ENCODE results near the gene EPHA10.
"Not testable (repeated sequence)": the region's sequence is repeated elsewhere in the genome, so short reads cannot be mapped to it uniquely, and the experiment has no call there.

Gene EPHA10

GRCh38 chr1:37771440-37771839, 6.5 kb upstream of the EPHA10 start:
- H3K9me3 ChIP-seq (ENCODE audit: control extremely low read depth in 1 of 5, control insufficient read depth in 4 of 5, insufficient read depth in 2 of 5, low read depth in 1 of 5, low read length in 4 of 5); H3K4me3 ChIP-seq (ENCODE audit: control insufficient read depth in 1 of 7, extremely low read depth in 1 of 7, insufficient read depth in 4 of 7, low read depth in 2 of 7, low read length in 6 of 7); H3K27ac ChIP-seq (ENCODE audit: insufficient read depth in 1 of 2, low read depth in 1 of 2, low read length in 2 of 2, poor library complexity in 1 of 2, severe bottlenecking in 2 of 2); CTCF ChIA-PET; POLR2A ChIA-PET; H3K4me1 ChIP-seq (ENCODE audit: control extremely low read depth in 1 of 4, control insufficient read depth in 4 of 4, insufficient read depth in 4 of 4, low read length in 3 of 4); H3K36me3 ChIP-seq (ENCODE audit: control insufficient read depth in 4 of 4, insufficient read depth in 4 of 4, low read length in 3 of 4); DNase-seq: not testable (repeated sequence)
- peaks cover 6 to 43% (median 21%) of the 10 kb centered on the region in 5 experiments for H3K27me3 ChIP-seq (replicated peaks in 2 of 5; ENCODE audit: control insufficient read depth in 4 of 5, insufficient read depth in 5 of 5, low read length in 4 of 5)

DNA sequence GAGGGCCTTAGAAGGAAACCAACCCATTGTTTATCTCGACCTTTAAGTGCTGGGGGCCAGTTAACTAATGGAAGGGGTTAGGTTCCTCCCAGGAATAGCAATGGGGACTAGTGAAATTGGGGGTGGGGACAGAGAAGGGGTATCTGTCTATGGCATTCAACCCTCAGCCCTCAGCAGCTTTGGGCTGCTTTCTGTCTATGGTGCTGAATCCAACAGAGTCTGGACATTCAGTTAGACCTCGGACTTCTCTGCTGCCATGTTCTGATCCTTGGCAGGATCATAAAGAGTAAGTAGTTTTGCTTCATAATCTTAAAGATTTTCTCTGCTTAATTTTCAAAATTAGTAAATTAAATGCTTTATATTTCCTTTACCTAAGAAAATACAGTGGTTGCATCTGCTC, 2.6 kb upstream of the EPHA10 start:
- Histone ChIP-seq H3K9me3 (ENCODE audit: control extremely low read depth in 1 of 5, control insufficient read depth in 4 of 5, insufficient read depth in 2 of 5, low read depth in 1 of 5, low read length in 4 of 5) (peaks cover 0 to 3% (median 0%) of the 10 kb centered on the region in 5 experiments), H3K4me1 (ENCODE audit: control extremely low read depth in 1 of 4, control insufficient read depth in 4 of 4, insufficient read depth in 4 of 4, low read length in 3 of 4) (peaks cover 0 to 1% (median 0%) of the 10 kb centered on the region in 4 experiments), H3K36me3 (ENCODE audit: control insufficient read depth in 4 of 4, insufficient read depth in 4 of 4, low read length in 3 of 4) (no peaks in the 10 kb centered on the region), H3K27ac (ENCODE audit: insufficient read depth in 1 of 2, low read depth in 1 of 2, low read length in 2 of 2, poor library complexity in 1 of 2, severe bottlenecking in 2 of 2) (no peak overlapping the region), H3K27me3 (replicated peaks in 2 of 5; ENCODE audit: control insufficient read depth in 4 of 5, insufficient read depth in 5 of 5, low read length in 4 of 5) (peaks cover 4 to 82% (median 51%) of the 10 kb centered on the region in 5 experiments), H3K4me3 (ENCODE audit: control insufficient read depth in 1 of 7, extremely low read depth in 1 of 7, insufficient read depth in 4 of 7, low read depth in 2 of 7, low read length in 6 of 7) (no peak overlapping the region)
- 50% methylated on average over 1 of the region's 2 CpGs for WGBS (ENCODE audit: insufficient coverage)
- ChIA-PET POLR2A (no interaction called here), CTCF (no interaction called here)
- no peak for DNase-seq

- CTCF ChIA-PET = interaction anchor here (1.1 kb wide), 1 partner anchor 9 kb away, joined by 3 read pairs; no protein-coding TSS in a partner anchor
- Histone ChIP-seq H3K4me3 (ENCODE audit: control insufficient read depth in 1 of 7, extremely low read depth in 1 of 7, insufficient read depth in 4 of 7, low read depth in 2 of 7, low read length in 6 of 7) (no peak overlapping the region), H3K27ac (ENCODE audit: insufficient read depth in 1 of 2, low read depth in 1 of 2, low read length in 2 of 2, poor library complexity in 1 of 2, severe bottlenecking in 2 of 2) (no peak overlapping the region), H3K9me3 (ENCODE audit: control extremely low read depth in 1 of 5, control insufficient read depth in 4 of 5, insufficient read depth in 2 of 5, low read depth in 1 of 5, low read length in 4 of 5) (peaks cover 0 to 5% (median 0%) of the 10 kb centered on the region in 5 experiments), H3K4me1 (ENCODE audit: control extremely low read depth in 1 of 4, control insufficient read depth in 4 of 4, insufficient read depth in 4 of 4, low read length in 3 of 4) (peaks cover 0 to 1% (median 0%) of the 10 kb centered on the region in 4 experiments), H3K27me3 (replicated peaks in 2 of 5; ENCODE audit: control insufficient read depth in 4 of 5, insufficient read depth in 5 of 5, low read length in 4 of 5) (peaks cover 4 to 96% (median 56%) of the 10 kb centered on the region in 5 experiments), H3K36me3 (ENCODE audit: control insufficient read depth in 4 of 4, insufficient read depth in 4 of 4, low read length in 3 of 4) (no peaks in the 10 kb centered on the region)
- POLR2A ChIA-PET = interaction anchor here (0.6 kb wide), 1 partner anchor 282 kb away, joined by 3 read pairs; no protein-coding TSS in a partner anchor
- DNase-seq = peak in 1 of 3 donors; percentile 7
- 4% methylated on average over 27 of the region's 27 CpGs for WGBS (ENCODE audit: insufficient coverage)
These were observed 1.2 kb upstream of the EPHA10 start for GRCh38 chr1:37765916-37766664.

DNA sequence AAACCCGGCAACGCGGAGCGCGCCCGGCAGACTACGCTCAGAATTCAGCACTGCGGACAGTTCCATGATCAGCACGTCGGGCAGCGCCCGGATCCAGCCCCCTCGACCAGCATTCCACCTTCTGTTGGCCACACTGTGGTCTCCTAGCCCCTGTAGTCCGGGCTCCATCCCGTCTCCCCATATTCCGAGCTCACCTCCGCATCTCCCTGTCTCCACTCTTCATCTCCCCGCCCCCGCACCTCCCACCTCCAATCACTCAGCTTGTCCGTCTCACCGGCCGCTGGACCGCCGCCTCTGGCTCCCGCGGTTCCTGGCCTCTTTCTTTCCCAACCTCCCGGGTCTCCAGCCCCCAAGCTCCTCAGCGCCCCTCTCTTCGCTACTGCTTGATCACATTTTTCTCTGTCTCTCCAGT, 500 bp downstream of the EPHA10 start:
- WGBS (ENCODE audit: insufficient coverage) = 8% methylated on average over 25 of the region's 29 CpGs
- peak; percentile 38 to 76 (median 75) for DNase-seq
- CTCF ChIA-PET = no interaction called here

GRCh38 chr1:37763791-37764413, 1.0 kb downstream of the EPHA10 start:
- peaks cover 0 to 1% (median 0%) of the 10 kb centered on the region in 4 experiments for H3K4me1 ChIP-seq (ENCODE audit: control extremely low read depth in 1 of 4, control insufficient read depth in 4 of 4, insufficient read depth in 4 of 4, low read length in 3 of 4)
- POLR2A ChIA-PET = no interaction called here
- peaks cover 2 to 97% (median 65%) of the 10 kb centered on the region in 5 experiments for H3K27me3 ChIP-seq (replicated peaks in 2 of 5; ENCODE audit: control insufficient read depth in 4 of 5, insufficient read depth in 5 of 5, low read length in 4 of 5)
- CTCF ChIA-PET = no interaction called here
- no peak for DNase-seq
- peaks cover 0 to 5% (median 0%) of the 10 kb centered on the region in 5 experiments for H3K9me3 ChIP-seq (ENCODE audit: control extremely low read depth in 1 of 5, control insufficient read depth in 4 of 5, insufficient read depth in 2 of 5, low read depth in 1 of 5, low read length in 4 of 5)
- no peak overlapping the region for H3K4me3 ChIP-seq (ENCODE audit: control insufficient read depth in 1 of 7, extremely low read depth in 1 of 7, insufficient read depth in 4 of 7, low read depth in 2 of 7, low read length in 6 of 7)
- 22% methylated on average over 18 of the region's 25 CpGs for WGBS (ENCODE audit: insufficient coverage)
- H3K27ac ChIP-seq (ENCODE audit: insufficient read depth in 1 of 2, low read depth in 1 of 2, low read length in 2 of 2, poor library complexity in 1 of 2, severe bottlenecking in 2 of 2) = no peak overlapping the region
- no peaks in the 10 kb centered on the region for H3K36me3 ChIP-seq (ENCODE audit: control insufficient read depth in 4 of 4, insufficient read depth in 4 of 4, low read length in 3 of 4)

More for the DNA sequence above, 500 bp downstream of the EPHA10 start:
- no peaks in the 10 kb centered on the region for H3K36me3 ChIP-seq (ENCODE audit: control insufficient read depth in 4 of 4, insufficient read depth in 4 of 4, low read length in 3 of 4)
- H3K27me3 ChIP-seq (replicated peaks in 2 of 5; ENCODE audit: control insufficient read depth in 4 of 5, insufficient read depth in 5 of 5, low read length in 4 of 5) = peaks cover 2 to 97% (median 63%) of the 10 kb centered on the region in 5 experiments
- H3K4me3 ChIP-seq (ENCODE audit: control insufficient read depth in 1 of 7, extremely low read depth in 1 of 7, insufficient read depth in 4 of 7, low read depth in 2 of 7, low read length in 6 of 7) = no peak overlapping the region
- no peak overlapping the region for H3K27ac ChIP-seq (ENCODE audit: insufficient read depth in 1 of 2, low read depth in 1 of 2, low read length in 2 of 2, poor library complexity in 1 of 2, severe bottlenecking in 2 of 2)
- POLR2A ChIA-PET = interaction anchor here (0.8 kb wide), 1 partner anchor 95 kb away, joined by 3 read pairs; the partner anchor contains the start of gene MTF1
- H3K9me3 ChIP-seq (ENCODE audit: control extremely low read depth in 1 of 5, control insufficient read depth in 4 of 5, insufficient read depth in 2 of 5, low read depth in 1 of 5, low read length in 4 of 5) = peaks cover 0 to 5% (median 0%) of the 10 kb centered on the region in 5 experiments
- H3K4me1 ChIP-seq (ENCODE audit: control extremely low read depth in 1 of 4, control insufficient read depth in 4 of 4, insufficient read depth in 4 of 4, low read length in 3 of 4) = peaks cover 0 to 1% (median 0%) of the 10 kb centered on the region in 4 experiments

DNA sequence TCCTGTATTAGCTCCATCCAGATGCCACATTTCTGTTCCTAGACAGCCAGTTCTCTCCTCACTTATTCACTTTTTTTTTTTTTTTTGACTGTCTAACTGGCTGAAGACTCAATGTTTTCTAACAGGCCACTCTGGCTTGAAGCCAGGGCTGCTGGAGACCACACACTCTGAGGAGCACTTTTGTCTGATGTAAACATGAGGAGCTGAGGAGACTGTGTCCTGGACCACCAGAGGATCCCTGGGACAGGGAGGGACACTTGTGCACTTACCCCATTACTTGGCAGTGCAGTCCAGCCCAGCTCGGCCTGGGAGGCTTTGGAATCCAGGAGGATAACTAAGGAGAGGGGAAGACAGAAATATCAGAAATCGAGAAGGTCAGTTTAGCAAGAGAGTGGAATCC, 2.4 kb downstream of the EPHA10 start:
- H3K36me3 ChIP-seq (ENCODE audit: control insufficient read depth in 4 of 4, insufficient read depth in 4 of 4, low read length in 3 of 4) = no peaks in the 10 kb centered on the region
- ChIA-PET CTCF (no interaction called here), POLR2A (no interaction called here)
- peaks cover 7 to 100% (median 68%) of the 10 kb centered on the region in 5 experiments for H3K27me3 ChIP-seq (replicated peaks in 2 of 5; ENCODE audit: control insufficient read depth in 4 of 5, insufficient read depth in 5 of 5, low read length in 4 of 5)
- peaks cover 0 to 1% (median 0%) of the 10 kb centered on the region in 4 experiments for H3K4me1 ChIP-seq (ENCODE audit: control extremely low read depth in 1 of 4, control insufficient read depth in 4 of 4, insufficient read depth in 4 of 4, low read length in 3 of 4)
- H3K9me3 ChIP-seq (ENCODE audit: control extremely low read depth in 1 of 5, control insufficient read depth in 4 of 5, insufficient read depth in 2 of 5, low read depth in 1 of 5, low read length in 4 of 5) = peaks cover 0 to 5% (median 0%) of the 10 kb centered on the region in 5 experiments
- 100% methylated on average over 1 of the region's 2 CpGs for whole genome bisulfite sequencing (ENCODE audit: insufficient coverage)
- DNase-seq = no peak
- no peak overlapping the region for H3K4me3 ChIP-seq (ENCODE audit: control insufficient read depth in 1 of 7, extremely low read depth in 1 of 7, insufficient read depth in 4 of 7, low read depth in 2 of 7, low read length in 6 of 7)
- H3K27ac ChIP-seq (ENCODE audit: insufficient read depth in 1 of 2, low read depth in 1 of 2, low read length in 2 of 2, poor library complexity in 1 of 2, severe bottlenecking in 2 of 2) = no peak overlapping the region
